ENCODE measurements around the gene NT5C3B. TPM values are rescaled to one million over a fixed set of nuclear protein-coding genes. Genes with fewer than 3 reads are reported as not detected.
"Not testable (repeated sequence)": the region's sequence is repeated elsewhere in the genome, so short reads cannot be mapped to it uniquely, and the experiment has no call there.

Gene NT5C3B
- total RNA-seq = 42.8 and 43.4 TPM in 2 replicates

DNA sequence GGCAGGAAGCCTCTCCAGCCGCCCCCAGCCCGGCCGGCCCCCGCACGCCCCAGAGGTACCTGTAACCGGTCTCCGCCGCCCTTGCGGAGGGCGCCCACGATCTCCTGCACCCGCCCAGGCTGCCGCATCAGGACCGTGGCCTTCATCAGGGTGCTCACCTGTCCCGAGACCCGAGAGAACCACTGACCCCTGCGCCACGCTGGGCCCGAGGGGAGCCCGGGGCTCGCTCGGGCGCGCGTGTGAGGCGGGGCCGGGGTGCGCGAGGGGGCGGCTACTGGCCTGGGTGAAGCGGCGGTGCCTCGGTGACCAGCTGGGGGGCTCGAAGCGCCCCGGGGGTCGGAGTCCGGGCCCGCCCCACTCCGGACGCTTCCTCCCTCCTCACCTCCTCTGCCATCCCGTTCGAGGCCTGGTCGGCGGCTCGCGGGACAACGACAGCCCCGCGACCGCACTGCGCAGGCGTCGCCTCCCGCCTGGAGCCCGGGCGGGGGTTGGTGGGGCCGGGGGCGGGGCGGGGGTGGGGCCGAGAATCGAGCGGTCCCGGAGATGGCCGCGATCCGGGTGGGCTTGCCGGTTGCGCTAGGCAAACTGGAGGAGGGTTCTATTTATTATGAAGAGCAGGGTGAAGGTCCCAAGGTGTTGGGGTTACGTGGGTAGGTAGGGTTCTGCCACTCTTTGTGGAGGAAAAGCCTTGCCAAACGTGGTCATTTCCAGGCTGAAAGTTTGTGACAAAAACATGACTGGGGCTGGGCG lies at the start of gene NT5C3B:
NT5C3B (minus strand) TSS at position 433 of the 750 bp plus-strand sequence; CDS start at position 394, 39 bp downstream.
- intact Hi-C loops (cut with micrococcal nuclease) = no loop called here

GRCh38 chr17:41885733-41886132 lies 49.7 kb upstream of the NT5C3B start:
- intact Hi-C loops (cut with micrococcal nuclease) = loop anchor here (2.0 kb wide), 1 partner anchor 147 kb away; no protein-coding TSS in a partner anchor

- intact Hi-C loops (cut with micrococcal nuclease) = no loop called here
These were observed 46.7 kb upstream of the NT5C3B start for GRCh38 chr17:41882756-41883155.

- intact Hi-C loops (cut with micrococcal nuclease) = no loop called here
These were observed 44.1 kb upstream of the NT5C3B start for GRCh38 chr17:41880130-41880529.

GRCh38 chr17:41874293-41874670 lies 38.2 kb upstream of the NT5C3B start:
- intact Hi-C loops (cut with micrococcal nuclease) = not testable (repeated sequence)

DNA sequence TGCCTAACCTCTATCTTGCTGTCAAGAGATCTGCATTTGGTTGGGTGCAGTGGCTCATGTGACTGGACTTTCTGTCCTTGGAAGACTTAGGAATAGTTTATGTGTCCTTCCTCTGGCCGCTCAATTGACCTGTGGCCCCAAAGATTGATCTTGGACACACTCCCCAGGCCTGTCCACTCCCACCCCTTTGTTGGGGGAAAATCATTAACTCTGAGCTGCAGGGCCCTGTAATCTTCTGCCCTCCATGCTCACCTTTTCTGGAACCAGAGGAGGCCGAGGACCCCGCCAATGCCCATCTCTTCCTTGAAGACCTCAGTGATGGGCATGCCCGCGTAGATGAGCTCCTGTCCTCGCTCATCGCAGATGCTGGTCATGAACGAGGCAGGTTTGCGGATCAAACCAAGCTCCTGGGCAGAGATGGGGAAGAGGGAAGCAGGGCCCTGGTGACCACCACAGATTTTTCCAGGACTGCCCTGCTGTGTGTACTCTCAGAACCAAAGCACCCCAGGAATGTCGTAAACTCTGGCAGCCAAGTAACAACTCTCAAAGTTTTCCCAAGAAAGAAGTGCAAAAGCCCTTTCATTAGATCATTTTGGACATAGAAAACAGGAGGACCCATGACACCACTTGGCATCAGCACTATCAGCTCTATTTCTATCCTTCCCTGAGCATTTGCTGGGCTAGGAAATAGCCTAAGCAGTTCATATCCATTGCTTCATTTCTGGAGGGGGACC lies 37.7 kb upstream of the NT5C3B start:
- intact Hi-C loops (cut with micrococcal nuclease) = no loop called here

- intact Hi-C loops (cut with micrococcal nuclease) = no loop called here
These were observed 35.8 kb upstream of the NT5C3B start for GRCh38 chr17:41871789-41872188.

GRCh38 chr17:41870627-41871026 lies 34.6 kb upstream of the NT5C3B start:
- intact Hi-C loops (cut with micrococcal nuclease) = no loop called here

DNA sequence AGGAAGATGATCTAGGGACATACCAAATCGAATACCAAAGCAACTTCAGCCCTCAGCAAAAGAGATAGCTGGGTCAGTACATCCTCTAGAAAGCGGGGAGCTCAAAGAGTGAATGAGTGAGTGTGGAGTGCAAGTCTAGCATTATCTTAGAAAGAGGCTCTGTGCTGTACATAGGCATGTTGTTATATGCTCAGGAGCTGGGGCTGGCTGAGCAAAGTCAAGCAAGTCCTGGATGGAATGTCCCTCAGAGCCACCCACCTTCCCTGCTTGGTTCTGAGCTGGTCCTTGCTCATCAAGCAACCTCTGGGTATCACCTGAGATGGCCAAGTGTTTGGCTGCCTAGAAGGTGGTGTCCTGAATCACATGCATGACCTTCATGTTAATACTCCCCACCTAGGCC lies 34.1 kb upstream of the NT5C3B start:
- intact Hi-C loops (cut with micrococcal nuclease) = no loop called here

DNA sequence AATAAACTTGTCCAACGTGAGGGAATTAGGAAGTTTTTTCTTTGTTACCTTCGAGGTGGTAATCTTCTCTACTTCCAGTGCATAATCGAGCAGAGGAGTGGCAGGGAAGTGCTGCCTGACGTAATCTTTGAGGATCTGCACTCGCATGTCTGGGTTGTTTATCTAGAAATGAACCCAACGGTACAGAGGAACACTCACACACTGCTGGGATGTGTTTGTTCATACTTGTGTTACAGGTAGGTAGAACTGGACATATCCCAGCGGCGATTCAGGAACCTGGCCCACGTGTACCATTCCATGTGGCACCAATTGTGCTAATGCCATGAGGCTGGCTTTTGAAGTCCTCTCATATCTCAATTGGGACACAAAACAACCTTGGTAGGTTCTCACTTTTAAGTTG lies 33.4 kb upstream of the NT5C3B start:
- intact Hi-C loops (cut with micrococcal nuclease) = no loop called here

GRCh38 chr17:41868568-41868967 lies 32.5 kb upstream of the NT5C3B start:
- intact Hi-C loops (cut with micrococcal nuclease) = no loop called here

GRCh38 chr17:41865596-41865893 lies 29.5 kb upstream of the NT5C3B start:
- intact Hi-C loops (cut with micrococcal nuclease) = loop anchor here (1.0 to 2.0 kb wide), 4 partner anchors 53 to 151 kb away; partner anchors contain the start of genes ACLY, CNP, DNAJC7 and P3H4

- intact Hi-C loops (cut with micrococcal nuclease) = loop anchor here (1.0 to 2.0 kb wide), 4 partner anchors 54 to 152 kb away; partner anchors contain the start of genes ACLY, CNP, DNAJC7 and P3H4
These were observed 29.0 kb upstream of the NT5C3B start, which contains the start of gene KLHL11 for GRCh38 chr17:41864836-41865595. Gene KLHL11 (minus strand): TSS chr17:41865423. CDS start chr17:41865370, 53 bp downstream.

GRCh38 chr17:41864498-41864835 lies 28.4 kb upstream of the NT5C3B start:
- intact Hi-C loops (cut with micrococcal nuclease) = loop anchor here (2.0 kb wide), 3 partner anchors 54 to 152 kb away; partner anchors contain the start of genes ACLY, DNAJC7 and P3H4

- intact Hi-C loops (cut with micrococcal nuclease) = no loop called here
These were observed 27.2 kb upstream of the NT5C3B start for GRCh38 chr17:41863074-41863848.

DNA sequence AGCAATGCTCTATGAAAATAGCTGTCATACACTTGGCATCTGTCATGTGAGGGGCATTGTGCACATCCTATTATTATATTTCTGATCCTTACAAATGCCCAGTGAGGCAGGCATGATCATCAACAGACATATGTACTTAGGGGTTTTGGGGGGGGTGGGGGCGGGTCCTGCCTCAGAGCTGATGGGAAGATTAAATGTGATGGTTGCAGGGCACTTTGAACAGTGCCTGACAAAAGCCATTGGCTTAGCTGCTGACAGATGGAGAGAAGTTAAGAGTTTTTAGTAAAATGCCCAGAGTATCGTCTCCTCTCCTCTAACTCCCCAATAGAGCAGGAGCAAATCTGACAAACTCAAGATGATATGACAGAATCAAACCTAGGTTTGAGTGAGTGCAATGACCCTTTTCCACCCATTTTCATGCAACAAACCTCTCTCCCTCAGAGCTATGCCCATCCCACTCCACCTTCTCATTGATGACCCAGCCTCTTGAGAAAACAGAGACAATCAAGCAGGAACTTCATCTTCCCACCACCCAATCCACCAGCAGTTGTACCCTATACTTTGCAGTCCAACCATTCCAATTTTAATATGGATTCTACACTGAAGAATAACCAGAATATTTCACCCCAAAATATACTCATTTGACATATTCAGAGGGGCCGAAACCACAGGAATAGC lies 24.4 kb upstream of the NT5C3B start:
- intact Hi-C loops (cut with micrococcal nuclease) = no loop called here

- intact Hi-C loops (cut with micrococcal nuclease) = not testable (repeated sequence)
These were observed 15.3 kb upstream of the NT5C3B start for GRCh38 chr17:41851382-41851781.

DNA sequence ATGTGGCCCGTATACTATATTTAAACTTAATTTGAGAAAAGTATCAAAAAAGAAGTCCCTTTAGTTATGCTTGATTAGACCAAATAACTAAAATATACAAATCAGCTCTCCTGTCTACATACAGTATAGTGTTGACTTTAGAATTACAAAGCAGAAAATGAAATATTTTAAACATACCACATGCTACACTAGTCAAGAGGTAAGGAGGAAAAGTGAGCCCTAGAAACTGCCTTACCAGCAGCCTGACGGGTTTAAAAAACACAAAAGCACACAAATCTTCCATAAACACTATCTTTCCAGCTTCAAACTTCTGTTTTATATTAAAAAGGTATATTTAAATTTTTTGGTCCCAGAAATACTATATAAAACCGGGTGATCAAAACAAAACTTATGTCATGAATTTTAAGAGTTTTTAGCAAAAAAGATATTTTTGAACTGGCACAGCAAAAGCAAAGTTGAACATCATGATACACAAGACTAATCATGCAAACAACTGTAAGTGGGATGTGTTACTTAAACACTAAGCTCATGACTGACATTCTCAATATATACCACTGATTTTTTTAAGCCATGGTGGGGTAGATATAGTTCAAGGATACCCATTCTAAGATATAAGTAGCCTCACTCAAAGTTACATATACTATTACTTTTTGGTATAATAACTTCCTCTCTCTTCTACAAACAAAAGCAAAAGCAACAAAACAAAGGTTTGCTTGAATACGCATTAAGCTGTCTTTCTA lies 13.4 kb upstream of the NT5C3B start:
- intact Hi-C loops (cut with micrococcal nuclease) = no loop called here

DNA sequence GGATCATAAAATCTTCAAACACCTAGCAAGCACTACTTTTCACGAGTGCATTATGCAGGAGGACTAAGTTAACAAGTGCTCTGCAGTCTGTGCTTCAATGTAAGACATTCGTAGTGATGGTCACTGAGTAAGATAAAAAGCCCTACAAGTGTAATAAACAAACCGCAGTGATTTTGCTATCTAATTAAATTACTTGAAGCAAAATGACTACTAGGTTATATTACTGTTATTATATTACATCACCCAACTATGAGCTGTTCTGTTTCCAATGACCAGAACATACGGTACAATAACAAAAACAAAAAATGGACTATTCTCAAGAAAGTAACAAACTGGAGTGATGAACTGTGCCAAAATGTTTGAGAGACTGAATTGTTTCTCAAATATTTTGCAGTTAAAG lies 12.8 kb upstream of the NT5C3B start:
- intact Hi-C loops (cut with micrococcal nuclease) = no loop called here

DNA sequence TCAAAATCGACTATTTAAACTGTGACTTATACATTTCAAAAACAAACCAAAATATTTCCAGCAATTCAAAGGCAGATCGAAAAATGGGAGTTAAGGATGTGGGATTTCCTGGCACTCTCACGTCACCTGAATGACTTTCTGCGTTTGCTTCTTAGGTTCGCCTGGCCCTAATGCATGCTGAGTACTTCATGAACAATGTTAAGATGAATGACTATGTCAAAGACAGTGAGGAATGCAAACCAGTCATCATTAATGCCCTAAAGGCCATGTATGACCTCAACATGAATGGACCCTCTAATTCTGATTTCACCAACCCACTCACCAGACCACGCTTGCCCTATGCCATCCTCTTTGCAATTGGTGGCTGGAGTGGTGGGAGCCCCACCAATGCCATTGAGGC lies 8.9 kb upstream of the NT5C3B start:
- intact Hi-C loops (cut with micrococcal nuclease) = no loop called here
